Right atrium auricular region (tissue), 2 donors: ENCODE data around the gene ACADVL. TPM values are rescaled to one million over a fixed set of nuclear protein-coding genes. Genes with fewer than 3 reads are reported as not detected.

Experiments
- DNase-seq: peaks from one replicate; pipeline ENCODE4 v3.0.0-alpha.2; 2019; ENCODE audit warnings: low spot score
- H3K27ac ChIP-seq, 2 donors: fragments of 200-600 bp; sonication (generic); 1 replicate in 1 of 2; 2 replicates in 1 of 2; pipeline ENCODE4 v1.5.1; 2016 to 2019
- H3K27me3 ChIP-seq, 2 donors: fragments of 200-600 bp; sonication (generic); one replicate each; pipeline versions ENCODE4 v1.5.1 to v1.6.0; 2017 to 2019
- H3K36me3 ChIP-seq: fragments of 200-600 bp; sonication (generic); one replicate; pipeline ENCODE4 v1.5.1; 2016
- H3K4me1 ChIP-seq, 2 donors: fragments of 200-600 bp; sonication (generic); one replicate each; pipeline versions ENCODE4 v1.5.1 to v1.6.0; 2017 to 2019
- H3K4me3 ChIP-seq, 2 donors: fragments of 200-600 bp; sonication (generic); 1 replicate in 1 of 2; 2 replicates in 1 of 2; pipeline ENCODE4 v1.5.1; 2017 to 2019; ENCODE audit warnings: mild to moderate bottlenecking in 1 of 2, moderate library complexity in 1 of 2
- H3K9me3 ChIP-seq, 2 donors: fragments of 200-600 bp; sonication (generic); one replicate each; pipeline ENCODE4 v1.5.1; 2019
- total RNA-seq, 2 donors: library from RNA; depleted of rRNA; stranded (reverse); fragments of >200 nt; gene quantifications; one replicate each; pipeline ENCODE4 v1.1.0, GENCODE V29; 2016
- TF ChIP-seq, protein P1 (sequence below), 2 donors: fragments of 200-600 bp; sonication (generic); IDR thresholded peaks; one replicate each; pipeline ENCODE4 v1.5.1; 2019; ENCODE audit warnings: antibody characterized with exemption in 2 of 2

The ACADVL gene
- total RNA-seq, 2 donors from 2014 or later: 695 to 758 TPM

DNA sequence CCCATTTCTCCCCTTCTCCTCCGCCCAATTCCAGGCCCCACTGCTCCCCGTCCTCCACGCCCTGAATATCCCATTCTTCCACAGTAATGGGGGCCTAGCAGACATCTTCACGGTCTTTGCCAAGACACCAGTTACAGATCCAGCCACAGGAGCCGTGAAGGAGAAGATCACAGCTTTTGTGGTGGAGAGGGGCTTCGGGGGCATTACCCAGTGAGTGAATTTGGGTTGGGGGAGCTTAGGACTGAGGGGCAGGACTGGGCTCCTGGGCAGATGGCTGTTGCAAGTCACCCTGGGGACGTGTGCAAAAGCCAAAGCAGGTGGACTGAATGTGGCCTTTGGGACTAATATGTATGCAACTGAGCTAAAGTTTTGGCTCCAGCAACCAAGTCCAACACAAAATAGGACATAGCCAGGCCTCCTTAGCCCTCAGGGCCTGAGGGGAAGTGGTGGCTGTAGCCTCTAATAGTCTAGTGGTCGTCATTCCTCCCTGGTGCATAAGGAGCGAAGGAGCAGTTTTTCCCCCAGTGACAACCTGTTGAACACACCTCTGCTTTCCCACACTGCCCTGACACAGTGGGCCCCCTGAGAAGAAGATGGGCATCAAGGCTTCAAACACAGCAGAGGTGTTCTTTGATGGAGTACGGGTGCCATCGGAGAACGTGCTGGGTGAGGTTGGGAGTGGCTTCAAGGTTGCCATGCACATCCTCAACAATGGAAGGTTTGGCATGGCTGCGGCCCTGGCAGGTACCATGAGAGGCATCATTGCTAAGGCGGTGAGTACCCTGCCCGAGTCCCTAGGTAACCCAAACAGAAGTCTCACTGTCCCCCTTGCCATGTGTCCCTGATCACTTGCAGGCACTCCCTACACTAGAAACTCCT, 2.6 kb downstream of the ACADVL start:
- peaks cover 0 to 57% of the 10 kb centered on the region in 2 donors for H3K4me1 ChIP-seq
- no peak overlapping the region for H3K27ac ChIP-seq
- no peaks in the 10 kb centered on the region for H3K27me3 ChIP-seq
- DNase-seq: no peak
- H3K9me3 ChIP-seq: no peaks in the 10 kb centered on the region
- H3K4me3 ChIP-seq: no peak overlapping the region
- H3K36me3 ChIP-seq: peaks cover 64% of the 10 kb centered on the region
- TF ChIP-seq, protein P1, sequence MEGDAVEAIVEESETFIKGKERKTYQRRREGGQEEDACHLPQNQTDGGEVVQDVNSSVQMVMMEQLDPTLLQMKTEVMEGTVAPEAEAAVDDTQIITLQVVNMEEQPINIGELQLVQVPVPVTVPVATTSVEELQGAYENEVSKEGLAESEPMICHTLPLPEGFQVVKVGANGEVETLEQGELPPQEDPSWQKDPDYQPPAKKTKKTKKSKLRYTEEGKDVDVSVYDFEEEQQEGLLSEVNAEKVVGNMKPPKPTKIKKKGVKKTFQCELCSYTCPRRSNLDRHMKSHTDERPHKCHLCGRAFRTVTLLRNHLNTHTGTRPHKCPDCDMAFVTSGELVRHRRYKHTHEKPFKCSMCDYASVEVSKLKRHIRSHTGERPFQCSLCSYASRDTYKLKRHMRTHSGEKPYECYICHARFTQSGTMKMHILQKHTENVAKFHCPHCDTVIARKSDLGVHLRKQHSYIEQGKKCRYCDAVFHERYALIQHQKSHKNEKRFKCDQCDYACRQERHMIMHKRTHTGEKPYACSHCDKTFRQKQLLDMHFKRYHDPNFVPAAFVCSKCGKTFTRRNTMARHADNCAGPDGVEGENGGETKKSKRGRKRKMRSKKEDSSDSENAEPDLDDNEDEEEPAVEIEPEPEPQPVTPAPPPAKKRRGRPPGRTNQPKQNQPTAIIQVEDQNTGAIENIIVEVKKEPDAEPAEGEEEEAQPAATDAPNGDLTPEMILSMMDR (IDR thresholded peaks at IDR 0.05): no peak

DNA sequence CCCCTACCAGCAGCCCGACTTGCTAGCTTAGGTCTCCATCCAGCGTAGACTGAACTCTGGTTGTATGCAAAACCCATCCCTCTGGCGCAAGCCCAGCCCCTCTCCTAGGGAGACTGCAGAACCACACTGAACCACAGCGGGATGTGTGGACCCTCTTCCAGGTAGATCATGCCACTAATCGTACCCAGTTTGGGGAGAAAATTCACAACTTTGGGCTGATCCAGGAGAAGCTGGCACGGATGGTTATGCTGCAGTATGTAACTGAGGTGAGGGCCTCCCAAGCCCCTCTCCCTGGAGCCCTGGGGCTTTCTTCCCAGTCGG, 3.2 kb downstream of the ACADVL start:
- H3K27ac ChIP-seq: no peak overlapping the region
- H3K36me3 ChIP-seq: peaks cover 68% of the 10 kb centered on the region
- H3K4me1 ChIP-seq: peaks cover 0 to 51% of the 10 kb centered on the region in 2 donors
- no peaks in the 10 kb centered on the region for H3K9me3 ChIP-seq
- no peaks in the 10 kb centered on the region for H3K27me3 ChIP-seq
- no peak overlapping the region for H3K4me3 ChIP-seq
- TF ChIP-seq, protein P1 (IDR thresholded peaks at IDR 0.05): no peak
- no peak for DNase-seq

DNA sequence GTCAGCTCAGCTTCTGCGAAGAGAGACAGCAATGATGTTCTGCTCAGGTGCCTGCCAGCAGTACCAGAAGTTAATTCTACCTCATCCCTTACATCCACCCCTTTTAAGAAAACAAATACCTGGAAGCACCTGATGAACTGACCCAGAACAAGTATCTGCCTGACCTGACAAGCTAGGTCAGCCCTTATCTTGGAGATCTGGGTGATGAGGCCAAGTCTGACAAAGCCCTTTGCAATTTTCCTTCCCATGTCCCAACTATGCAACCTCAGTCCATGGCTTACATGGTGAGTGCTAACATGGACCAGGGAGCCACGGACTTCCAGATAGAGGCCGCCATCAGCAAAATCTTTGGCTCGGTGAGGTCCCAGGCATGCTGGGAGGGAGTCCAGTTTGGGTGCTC, 3.6 kb downstream of the ACADVL start:
- Histone ChIP-seq H3K27ac (no peak overlapping the region), H3K4me1 (peaks cover 0 to 47% of the 10 kb centered on the region in 2 donors), H3K9me3 (no peaks in the 10 kb centered on the region), H3K27me3 (no peaks in the 10 kb centered on the region), H3K36me3 (peaks cover 73% of the 10 kb centered on the region), H3K4me3 (no peak overlapping the region)
- no peak for DNase-seq
- TF ChIP-seq, protein P1 (IDR thresholded peaks at IDR 0.05): no peak

DNA sequence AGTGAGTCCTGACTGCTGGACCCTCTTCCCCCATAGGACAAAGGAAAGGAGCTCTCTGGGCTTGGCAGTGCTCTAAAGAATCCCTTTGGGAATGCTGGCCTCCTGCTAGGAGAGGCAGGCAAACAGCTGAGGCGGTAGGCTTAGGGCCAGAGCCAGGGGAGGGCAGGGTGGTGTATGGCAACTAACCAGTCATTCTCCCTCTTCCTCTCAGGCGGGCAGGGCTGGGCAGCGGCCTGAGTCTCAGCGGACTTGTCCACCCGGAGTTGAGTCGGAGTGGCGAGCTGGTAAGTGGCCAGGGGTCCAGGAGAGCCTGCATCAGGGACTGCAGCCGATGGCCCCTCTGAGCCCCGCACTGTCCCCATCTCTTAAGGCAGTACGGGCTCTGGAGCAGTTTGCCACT, 4.4 kb downstream of the ACADVL start:
- Histone ChIP-seq H3K4me3 (no peak overlapping the region), H3K27me3 (no peaks in the 10 kb centered on the region), H3K27ac (no peak overlapping the region), H3K9me3 (no peaks in the 10 kb centered on the region), H3K4me1 (peaks cover 0 to 39% of the 10 kb centered on the region in 2 donors), H3K36me3 (peaks cover 80% of the 10 kb centered on the region)
- TF ChIP-seq, protein P1 (IDR thresholded peaks at IDR 0.05): no peak
- DNase-seq: no peak

DNA sequence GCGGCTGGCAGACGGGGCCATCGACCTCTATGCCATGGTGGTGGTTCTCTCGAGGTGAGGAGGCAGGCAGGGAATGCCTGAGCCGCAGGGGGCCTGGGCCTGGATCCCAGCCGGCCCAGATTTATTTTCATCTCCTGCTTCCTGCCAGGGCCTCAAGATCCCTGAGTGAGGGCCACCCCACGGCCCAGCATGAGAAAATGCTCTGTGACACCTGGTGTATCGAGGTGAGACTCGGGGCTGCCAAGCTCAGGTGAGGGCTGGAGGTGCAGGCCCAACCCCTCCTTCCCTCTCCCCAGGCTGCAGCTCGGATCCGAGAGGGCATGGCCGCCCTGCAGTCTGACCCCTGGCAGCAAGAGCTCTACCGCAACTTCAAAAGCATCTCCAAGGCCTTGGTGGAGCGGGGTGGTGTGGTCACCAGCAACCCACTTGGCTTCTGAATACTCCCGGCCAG, 4.9 kb downstream of the ACADVL start:
- TF ChIP-seq, protein P1 (IDR thresholded peaks at IDR 0.05): no peak
- H3K27me3 ChIP-seq: no peaks in the 10 kb centered on the region
- H3K4me3 ChIP-seq: no peak overlapping the region
- H3K36me3 ChIP-seq: peaks cover 86% of the 10 kb centered on the region
- H3K4me1 ChIP-seq: peaks cover 0 to 34% of the 10 kb centered on the region in 2 donors
- DNase-seq: no peak
- H3K27ac ChIP-seq: no peak overlapping the region
- H3K9me3 ChIP-seq: no peaks in the 10 kb centered on the region
